Glutamatergic neuron (in vitro differentiated cells): ENCODE measurements around the gene SAMD14. TPM values are rescaled to one million over a fixed set of nuclear protein-coding genes. Genes with fewer than 3 reads are reported as not detected.

Experiments used
- DNase-seq: peaks from one replicate; pipeline ENCODE4 v3.0.0; 2022
- H3K27ac Mint-ChIP-seq: one replicate; pipeline ENCODE4 v1.8.0; 2020; ENCODE audit warnings: mild to moderate bottlenecking, mixed read lengths, inconsistent platforms; ENCODE audit not compliant: unreplicated experiment
- H3K27me3 Mint-ChIP-seq: one replicate; pipeline ENCODE4 v1.8.0; 2020; ENCODE audit warnings: mild to moderate bottlenecking, moderate library complexity, mixed read lengths, inconsistent platforms; ENCODE audit not compliant: unreplicated experiment
- H3K36me3 Mint-ChIP-seq: one replicate; pipeline ENCODE4 v1.8.0; 2020; ENCODE audit warnings: mild to moderate bottlenecking, mixed read lengths, inconsistent platforms; ENCODE audit not compliant: unreplicated experiment
- H3K4me1 Mint-ChIP-seq: one replicate; pipeline ENCODE4 v1.8.0; 2020; ENCODE audit warnings: mild to moderate bottlenecking, low read depth, mixed read lengths, inconsistent platforms; ENCODE audit not compliant: unreplicated experiment
- H3K4me3 Mint-ChIP-seq: one replicate; pipeline ENCODE4 v1.8.0; 2020; ENCODE audit warnings: mild to moderate bottlenecking, mixed read lengths, inconsistent platforms; ENCODE audit not compliant: unreplicated experiment
- H3K9me3 Mint-ChIP-seq: one replicate; pipeline ENCODE4 v1.8.0; 2020; ENCODE audit warnings: mild to moderate bottlenecking, moderate library complexity, mixed read lengths, inconsistent platforms; ENCODE audit not compliant: unreplicated experiment
- CTCF ChIP-seq: fragments of 200-600 bp; sonication (generic); IDR thresholded peaks from one replicate; pipeline ENCODE4 v1.5.0; 2021; ENCODE audit not compliant: partially characterized antibody, unreplicated experiment
- total RNA-seq: library from RNA; stranded (reverse); fragmentation: NEBNext Ultra II Directional; extraction: Animal tissue kit (Norgen Biotek cat#: 25700); gene quantifications from one replicate; pipeline ENCODE4 v1.2.1, GENCODE V29; 2021; ENCODE audit not compliant: unreplicated experiment

SAMD14 gene
- total RNA-seq, 1 donor from 2014 or later: 95.0 TPM

GRCh38 chr17:50094753-50095619 is 35.0 kb downstream of the SAMD14 start, which contains the start of gene PDK2:
Gene PDK2, plus strand, starts transcription at chr17:50095351. Its CDS starts 85 bp downstream, at chr17:50095436.
- H3K27ac Mint-ChIP-seq: peak within 1 kb of the TSS; percentile 85

GRCh38 chr17:50094243-50094752 is 35.7 kb downstream of the SAMD14 start:
- Mint-ChIP-seq H3K36me3 (no peaks in the 10 kb centered on the region), H3K9me3 (peaks cover 8% of the 10 kb centered on the region), H3K4me3 (peak overlapping the region; percentile 98), H3K27me3 (peaks cover 8% of the 10 kb centered on the region), H3K4me1 (peaks cover 15% of the 10 kb centered on the region), H3K27ac (peak overlapping the region; percentile 60)
- DNase-seq: peak; percentile 94
- TF ChIP-seq CTCF: peak; percentile 99

More at GRCh38 chr17:50094753-50095619, 35.0 kb downstream of the SAMD14 start, which contains the start of gene PDK2:
- Mint-ChIP-seq H3K4me1 (peaks cover 16% of the 10 kb centered on the region), H3K9me3 (peaks cover 8% of the 10 kb centered on the region), H3K27me3 (peaks cover 10% of the 10 kb centered on the region), H3K36me3 (no peaks in the 10 kb centered on the region), H3K4me3 (peak within 1 kb of the TSS; percentile 98)
- no peak for TF ChIP-seq CTCF
- peak; percentile 95 for DNase-seq

- no peak for TF ChIP-seq CTCF
- DNase-seq: no peak
- H3K4me3 Mint-ChIP-seq: no peak overlapping the region
- H3K4me1 Mint-ChIP-seq: peaks cover 14% of the 10 kb centered on the region
- H3K36me3 Mint-ChIP-seq: no peaks in the 10 kb centered on the region
- H3K9me3 Mint-ChIP-seq: peaks cover 8% of the 10 kb centered on the region
- H3K27ac Mint-ChIP-seq: no peak overlapping the region
- peaks cover 8% of the 10 kb centered on the region for H3K27me3 Mint-ChIP-seq
Observed at GRCh38 chr17:50093807-50094206, 36.2 kb downstream of the SAMD14 start.

- Mint-ChIP-seq H3K27me3 (peaks cover 8% of the 10 kb centered on the region), H3K36me3 (no peaks in the 10 kb centered on the region), H3K9me3 (peaks cover 4% of the 10 kb centered on the region), H3K27ac (peak overlapping the region; percentile 43), H3K4me1 (peaks cover 8% of the 10 kb centered on the region), H3K4me3 (peak overlapping the region; percentile 67)
- no peak for DNase-seq
- no peak for TF ChIP-seq CTCF
Observed at GRCh38 chr17:50093246-50093645, 36.7 kb downstream of the SAMD14 start.

- Mint-ChIP-seq H3K36me3 (no peaks in the 10 kb centered on the region), H3K9me3 (peaks cover 4% of the 10 kb centered on the region), H3K27ac (no peak overlapping the region), H3K4me3 (no peak overlapping the region), H3K4me1 (peaks cover 6% of the 10 kb centered on the region), H3K27me3 (peaks cover 8% of the 10 kb centered on the region)
- no peak for DNase-seq
- no peak for TF ChIP-seq CTCF
Observed at GRCh38 chr17:50091918-50092285, 38.1 kb downstream of the SAMD14 start.
